ENCODE results near the gene SLC39A11.
"Not testable (repeated sequence)": the region's sequence is repeated elsewhere in the genome, so short reads cannot be mapped to it uniquely, and the experiment has no call there.

The SLC39A11 gene

GRCh38 chr17:72717676-72718075, 374.8 kb downstream of the SLC39A11 start:
- no peak for DNase-seq (ENCODE audit: low read depth, low spot score)

- DNase-seq (ENCODE audit: low read depth, low spot score): no peak
Measured at GRCh38 chr17:72717276-72717675, 375.2 kb downstream of the SLC39A11 start.

GRCh38 chr17:72715906-72716572, 376.4 kb downstream of the SLC39A11 start:
- peak; percentile 58 for DNase-seq (ENCODE audit: low read depth, low spot score)

GRCh38 chr17:72714357-72714966, 378.0 kb downstream of the SLC39A11 start:
- no peak for DNase-seq (ENCODE audit: low read depth, low spot score)

GRCh38 chr17:72713701-72714100, 378.8 kb downstream of the SLC39A11 start:
- no peak for DNase-seq (ENCODE audit: low read depth, low spot score)

GRCh38 chr17:72711521-72712310, 380.8 kb downstream of the SLC39A11 start:
- DNase-seq (ENCODE audit: low read depth, low spot score): no peak

GRCh38 chr17:72710834-72711233, 381.7 kb downstream of the SLC39A11 start:
- no peak for DNase-seq (ENCODE audit: low read depth, low spot score)

- no peak for DNase-seq (ENCODE audit: low read depth, low spot score)
Measured at GRCh38 chr17:72710202-72710601, 382.3 kb downstream of the SLC39A11 start.

- not testable (repeated sequence) for DNase-seq (ENCODE audit: low read depth, low spot score)
Measured at GRCh38 chr17:72708682-72709081, 383.8 kb downstream of the SLC39A11 start.

GRCh38 chr17:72707881-72708280, 384.6 kb downstream of the SLC39A11 start:
- no peak for DNase-seq (ENCODE audit: low read depth, low spot score)

GRCh38 chr17:72706396-72706981, 386.0 kb downstream of the SLC39A11 start:
- no peak for DNase-seq (ENCODE audit: low read depth, low spot score)

- no peak for DNase-seq (ENCODE audit: low read depth, low spot score)
Measured at GRCh38 chr17:72705905-72706395, 386.5 kb downstream of the SLC39A11 start.

- DNase-seq (ENCODE audit: low read depth, low spot score): no peak
Measured at GRCh38 chr17:72702998-72703397, 389.5 kb downstream of the SLC39A11 start.

- no peak for DNase-seq (ENCODE audit: low read depth, low spot score)
Measured at GRCh38 chr17:72702136-72702735, 390.3 kb downstream of the SLC39A11 start.

GRCh38 chr17:72700226-72700625, 392.3 kb downstream of the SLC39A11 start:
- DNase-seq (ENCODE audit: low read depth, low spot score): no peak

GRCh38 chr17:72699545-72699944, 392.9 kb downstream of the SLC39A11 start:
- no peak for DNase-seq (ENCODE audit: low read depth, low spot score)

GRCh38 chr17:72697602-72698146, 394.8 kb downstream of the SLC39A11 start:
- DNase-seq (ENCODE audit: low read depth, low spot score): no peak

- DNase-seq (ENCODE audit: low read depth, low spot score): no peak
Measured at GRCh38 chr17:72696721-72697120, 395.8 kb downstream of the SLC39A11 start.

GRCh38 chr17:72696156-72696555, 396.3 kb downstream of the SLC39A11 start:
- no peak for DNase-seq (ENCODE audit: low read depth, low spot score)

- DNase-seq (ENCODE audit: low read depth, low spot score): no peak
Measured at GRCh38 chr17:72693956-72694355, 398.5 kb downstream of the SLC39A11 start.

- no peak for DNase-seq (ENCODE audit: low read depth, low spot score)
Measured at GRCh38 chr17:72693151-72693878, 399.2 kb downstream of the SLC39A11 start.
